ENCODE results near the gene ACAA2.

- TF ChIP-seq, protein P1, sequence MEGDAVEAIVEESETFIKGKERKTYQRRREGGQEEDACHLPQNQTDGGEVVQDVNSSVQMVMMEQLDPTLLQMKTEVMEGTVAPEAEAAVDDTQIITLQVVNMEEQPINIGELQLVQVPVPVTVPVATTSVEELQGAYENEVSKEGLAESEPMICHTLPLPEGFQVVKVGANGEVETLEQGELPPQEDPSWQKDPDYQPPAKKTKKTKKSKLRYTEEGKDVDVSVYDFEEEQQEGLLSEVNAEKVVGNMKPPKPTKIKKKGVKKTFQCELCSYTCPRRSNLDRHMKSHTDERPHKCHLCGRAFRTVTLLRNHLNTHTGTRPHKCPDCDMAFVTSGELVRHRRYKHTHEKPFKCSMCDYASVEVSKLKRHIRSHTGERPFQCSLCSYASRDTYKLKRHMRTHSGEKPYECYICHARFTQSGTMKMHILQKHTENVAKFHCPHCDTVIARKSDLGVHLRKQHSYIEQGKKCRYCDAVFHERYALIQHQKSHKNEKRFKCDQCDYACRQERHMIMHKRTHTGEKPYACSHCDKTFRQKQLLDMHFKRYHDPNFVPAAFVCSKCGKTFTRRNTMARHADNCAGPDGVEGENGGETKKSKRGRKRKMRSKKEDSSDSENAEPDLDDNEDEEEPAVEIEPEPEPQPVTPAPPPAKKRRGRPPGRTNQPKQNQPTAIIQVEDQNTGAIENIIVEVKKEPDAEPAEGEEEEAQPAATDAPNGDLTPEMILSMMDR (conservative IDR thresholded peaks at IDR 0.05; ENCODE audit: low read depth, low read length) = no peak; the same call in 1 of the 2 replicates
- TF ChIP-seq EZH2 (IDR thresholded peaks at IDR 0.05; ENCODE audit: borderline replicate concordance, low read depth, low read length, poor library complexity, severe bottlenecking) = no peak
Observed at GRCh38 chr18:49859021-49859359, 45.7 kb upstream of the ACAA2 start.

Measured in A673 (cell line).